Measurements from ENCODE around the gene KHSRP.

- no peak for TF ChIP-seq EZH2 (IDR thresholded peaks at IDR 0.05; ENCODE audit: borderline replicate concordance, insufficient read depth, low read depth, low read length, poor library complexity, severe bottlenecking)
- TF ChIP-seq, protein P1, sequence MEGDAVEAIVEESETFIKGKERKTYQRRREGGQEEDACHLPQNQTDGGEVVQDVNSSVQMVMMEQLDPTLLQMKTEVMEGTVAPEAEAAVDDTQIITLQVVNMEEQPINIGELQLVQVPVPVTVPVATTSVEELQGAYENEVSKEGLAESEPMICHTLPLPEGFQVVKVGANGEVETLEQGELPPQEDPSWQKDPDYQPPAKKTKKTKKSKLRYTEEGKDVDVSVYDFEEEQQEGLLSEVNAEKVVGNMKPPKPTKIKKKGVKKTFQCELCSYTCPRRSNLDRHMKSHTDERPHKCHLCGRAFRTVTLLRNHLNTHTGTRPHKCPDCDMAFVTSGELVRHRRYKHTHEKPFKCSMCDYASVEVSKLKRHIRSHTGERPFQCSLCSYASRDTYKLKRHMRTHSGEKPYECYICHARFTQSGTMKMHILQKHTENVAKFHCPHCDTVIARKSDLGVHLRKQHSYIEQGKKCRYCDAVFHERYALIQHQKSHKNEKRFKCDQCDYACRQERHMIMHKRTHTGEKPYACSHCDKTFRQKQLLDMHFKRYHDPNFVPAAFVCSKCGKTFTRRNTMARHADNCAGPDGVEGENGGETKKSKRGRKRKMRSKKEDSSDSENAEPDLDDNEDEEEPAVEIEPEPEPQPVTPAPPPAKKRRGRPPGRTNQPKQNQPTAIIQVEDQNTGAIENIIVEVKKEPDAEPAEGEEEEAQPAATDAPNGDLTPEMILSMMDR (IDR thresholded peaks at IDR 0.05) = no peak
Observed at GRCh38 chr19:6470173-6470572, 45.6 kb upstream of the KHSRP start.
